H1 (cell line): ENCODE data around the gene ARID1B. TPM values are rescaled to one million over a fixed set of nuclear protein-coding genes. Genes with fewer than 3 reads are reported as not detected.
A peak's percentile ranks its signal among the peaks of the same experiment; 100 is the strongest.

Experiments
- CTCF ChIA-PET: fragments of 300-600 bp; sonication (Branson Sonifier 250); formaldehyde crosslinking; loops from one replicate; lab custom pipeline; 2021; ENCODE audit not compliant: partially characterized antibody; lab: Charles Lee
- POLR2A ChIA-PET: fragments of 300-600 bp; sonication (Branson Sonifier 250); formaldehyde crosslinking; loops from one replicate; lab custom pipeline; 2021; ENCODE audit warnings: inconsistent platforms; ENCODE audit not compliant: partially characterized antibody; lab: Charles Lee
- DNase-seq, 2 experiments: peaks; one replicate each; pipeline versions ENCODE4 v3.0.0 to v3.0.0-alpha.2; 2010 to 2022; ENCODE audit warnings: low spot score in 2 of 2, low read depth in 1 of 2, mixed read lengths in 1 of 2
- FAIRE-seq: peaks from 2 replicates; lab custom pipeline; 2011; peaks lifted over from hg19 to GRCh38; lab: Jason Lieb, UNC
- H2AFZ ChIP-seq: 2 replicates; pipeline ENCODE4 v1.8.1; 2012; ENCODE audit warnings: low read length, inconsistent platforms
- H2AK5ac ChIP-seq: 2 replicates; pipeline ENCODE4 v1.6.1; 2013; ENCODE audit warnings: low read depth, low read length
- H2BK120ac ChIP-seq: replicated peaks from 2 replicates; pipeline ENCODE3; 2013; ENCODE audit warnings: low read depth, low read length, inconsistent platforms
- H2BK12ac ChIP-seq: 2 replicates; pipeline ENCODE4 v1.6.1; 2013; ENCODE audit warnings: low read depth, low read length
- H2BK15ac ChIP-seq: 2 replicates; pipeline ENCODE4 v1.6.1; 2013; ENCODE audit warnings: low read length
- H2BK20ac ChIP-seq: 2 replicates; pipeline ENCODE4 v1.6.1; 2013; ENCODE audit warnings: low read length
- H2BK5ac ChIP-seq: 2 replicates; pipeline ENCODE4 v1.6.1; 2013; ENCODE audit warnings: low read depth, low read length
- H3K14ac ChIP-seq: 2 replicates; pipeline ENCODE4 v1.6.1; 2013; ENCODE audit warnings: inconsistent platforms; ENCODE audit not compliant: insufficient read length
- H3K18ac ChIP-seq: 2 replicates; pipeline ENCODE4 v1.6.1; 2013; ENCODE audit warnings: low read length; ENCODE audit errors: extremely low read depth
- H3K23ac ChIP-seq: 2 replicates; pipeline ENCODE4 v1.6.1; 2013; ENCODE audit warnings: inconsistent platforms; ENCODE audit not compliant: insufficient read length
- H3K23me2 ChIP-seq: 2 replicates; pipeline ENCODE4 v1.6.1; 2013; ENCODE audit warnings: low read depth, low read length
- H3K27ac ChIP-seq: 2 replicates; pipeline ENCODE4 v1.6.1; 2011; ENCODE audit warnings: low read depth, low read length, inconsistent platforms
- H3K27me3 ChIP-seq, 4 experiments: replicated peaks in 1 of 4; 1 replicate in 1 of 4; 2 replicates in 3 of 4; pipeline versions ENCODE4 v1.6.1 to v1.8.1; 2011 to 2013; ENCODE audit warnings: low read length in 3 of 4, mild to moderate bottlenecking in 3 of 4, inconsistent platforms in 2 of 4, mixed read lengths in 2 of 4, moderate library complexity in 1 of 4; ENCODE audit not compliant: control insufficient read depth in 3 of 4, insufficient read depth in 3 of 4; ENCODE audit errors: extremely low read depth in 1 of 4
- H3K36me3 ChIP-seq, 4 experiments: 2 replicates each; pipeline versions ENCODE4 v1.6.1 to v1.8.1; 2011 to 2013; ENCODE audit warnings: mild to moderate bottlenecking in 4 of 4, low read length in 3 of 4, moderate library complexity in 2 of 4, control low read depth in 1 of 4, inconsistent platforms in 1 of 4; ENCODE audit not compliant: insufficient read depth in 4 of 4, control insufficient read depth in 2 of 4
- H3K4ac ChIP-seq: replicated peaks from 2 replicates; pipeline ENCODE3; 2013; ENCODE audit warnings: low read length, low read depth, mixed read lengths, inconsistent platforms; ENCODE audit not compliant: insufficient read length
- H3K4me1 ChIP-seq, 4 experiments: replicated peaks in 1 of 4; 1 replicate in 1 of 4; 2 replicates in 3 of 4; pipeline versions ENCODE4 v1.6.1 to v1.8.1; 2011 to 2013; ENCODE audit warnings: low read length in 3 of 4, inconsistent platforms in 2 of 4, mixed read lengths in 1 of 4; ENCODE audit not compliant: insufficient read depth in 4 of 4, control insufficient read depth in 3 of 4
- H3K4me2 ChIP-seq, 2 experiments: 2 replicates each; pipeline versions ENCODE4 v1.6.1 to v1.8.1; 2011 to 2013; ENCODE audit warnings: low read depth in 2 of 2, low read length in 2 of 2, control low read depth in 1 of 2, inconsistent platforms in 1 of 2, mild to moderate bottlenecking in 1 of 2; ENCODE audit not compliant: insufficient read depth in 1 of 2
- H3K4me3 ChIP-seq, 4 experiments: fragments of 200-600, 300-600 bp in 1 of 4; sonication (generic), shearing (Covaris generic), sonication (Bioruptor Twin) in 1 of 4; 2 replicates each; pipeline versions ENCODE4 v1.5.1 to v1.8.1; 2011 to 2016; ENCODE audit warnings: low read length in 4 of 4, low read depth in 3 of 4, control low read depth in 2 of 4, inconsistent platforms in 2 of 4, mild to moderate bottlenecking in 2 of 4, mixed read lengths in 1 of 4, moderate library complexity in 1 of 4; ENCODE audit not compliant: insufficient read depth in 2 of 4; ENCODE audit errors: extremely low read depth in 1 of 4
- H3K56ac ChIP-seq: replicated peaks from 2 replicates; pipeline ENCODE3; 2013; ENCODE audit warnings: low read depth, mild to moderate bottlenecking, mixed read lengths, low read length, inconsistent platforms; ENCODE audit not compliant: insufficient read length
- H3K79me1 ChIP-seq: 2 replicates; pipeline ENCODE4 v1.6.1; 2013; ENCODE audit warnings: low read depth, low read length, control low read depth
- H3K79me2 ChIP-seq, 2 experiments: 2 replicates each; pipeline versions ENCODE4 v1.6.1 to v1.8.1; 2012 to 2013; ENCODE audit warnings: low read length in 2 of 2, mild to moderate bottlenecking in 2 of 2, inconsistent platforms in 1 of 2; ENCODE audit not compliant: insufficient read depth in 2 of 2, control insufficient read depth in 1 of 2
- H3K9ac ChIP-seq, 4 experiments: replicated peaks in 1 of 4; 1 replicate in 1 of 4; 2 replicates in 3 of 4; pipeline versions ENCODE4 v1.6.1 to v1.8.1; 2011 to 2013; ENCODE audit warnings: low read depth in 3 of 4, low read length in 3 of 4, control low read depth in 2 of 4, mild to moderate bottlenecking in 2 of 4, moderate library complexity in 2 of 4, inconsistent platforms in 1 of 4; ENCODE audit errors: extremely low read depth in 1 of 4
- H3K9me3 ChIP-seq, 2 experiments: 2 replicates each; pipeline versions ENCODE4 v1.6.1 to v1.8.1; 2012 to 2013; ENCODE audit warnings: mild to moderate bottlenecking in 2 of 2, moderate library complexity in 2 of 2, control low read depth in 1 of 2, inconsistent platforms in 1 of 2, low read depth in 1 of 2, low read length in 1 of 2, mixed read lengths in 1 of 2; ENCODE audit not compliant: insufficient read depth in 2 of 2
- H4K20me1 ChIP-seq, 2 experiments: replicated peaks in 1 of 2; 2 replicates each; pipeline versions ENCODE3 to v1.8.1; 2011 to 2013; ENCODE audit warnings: inconsistent platforms in 2 of 2, low read length in 2 of 2, mild to moderate bottlenecking in 1 of 2; ENCODE audit not compliant: insufficient read depth in 2 of 2, control insufficient read depth in 1 of 2
- H4K5ac ChIP-seq: 2 replicates; pipeline ENCODE4 v1.6.1; 2013; ENCODE audit warnings: low read length, low read depth, mixed read lengths, inconsistent platforms; ENCODE audit not compliant: insufficient read length
- H4K8ac ChIP-seq: 2 replicates; pipeline ENCODE4 v1.8.0; 2013; ENCODE audit warnings: mild to moderate bottlenecking, moderate library complexity, low read length, inconsistent platforms; ENCODE audit not compliant: insufficient read depth; ENCODE audit errors: extremely low read depth
- H4K91ac ChIP-seq: replicated peaks from 2 replicates; pipeline ENCODE3; 2013; ENCODE audit warnings: low read length, mixed read lengths, inconsistent platforms; ENCODE audit not compliant: insufficient read length
- CTBP2 ChIP-seq: IDR thresholded peaks from 2 replicates; pipeline ENCODE4 v1.7.0; 2011; ENCODE audit warnings: borderline replicate concordance, mild to moderate bottlenecking, moderate library complexity, mixed read lengths, low read length; ENCODE audit not compliant: insufficient read depth, insufficient read length
- CTCF ChIP-seq, 3 experiments: IDR thresholded peaks; 1 replicate in 2 of 3; 2 replicates in 1 of 3; pipeline versions ENCODE4 v1.5.1 to v1.6.1; 2011; ENCODE audit warnings: low read length in 3 of 3, mild to moderate bottlenecking in 3 of 3, inconsistent platforms in 2 of 3, low read depth in 1 of 3, moderate library complexity in 1 of 3; ENCODE audit not compliant: insufficient read depth in 1 of 3; ENCODE audit errors: control extremely low read depth in 1 of 3
- RAD21 ChIP-seq, 2 experiments: IDR thresholded peaks in 1 of 2; conservative IDR thresholded peaks in 1 of 2; 2 replicates each; pipeline ENCODE4 v1.6.1; 2011; ENCODE audit warnings: low read depth in 2 of 2, low read length in 2 of 2, improper control_type of control experiment in 1 of 2, inconsistent platforms in 1 of 2, mild to moderate bottlenecking in 1 of 2, moderate library complexity in 1 of 2
- whole genome bisulfite sequencing, 2 experiments: shearing (Covaris generic) in 1 of 2; methylation state at CpG; one replicate each; pipeline versions ENCODE4 v1.1.6 to v1.1.7; 2013 to 2015; ENCODE audit warnings: low lambda C conversion rate in 2 of 2, mixed read lengths in 2 of 2, inconsistent platforms in 1 of 2, low coverage in 1 of 2, missing lambda C conversion rate in 1 of 2; ENCODE audit not compliant: insufficient replicate concordance in 2 of 2, insufficient coverage in 1 of 2, insufficient read length in 1 of 2; ENCODE audit errors: extremely low coverage in 1 of 2, missing lambda C conversion rate in 1 of 2; 5-methylcytosine and 5-hydroxymethylcytosine counted together
- polyA plus RNA-seq, 7 experiments: library from polyadenylated mRNA; depleted of rRNA in 3 of 7; stranded (reverse) in 5 of 7; unstranded in 2 of 7; fragments of >200 nt in 5 of 7; fragments of 200-250 nt in 2 of 7; gene quantifications; 1 replicate in 5 of 7; 2 replicates in 1 of 7; 4 replicates in 1 of 7; pipeline versions ENCODE4 v1.2.1 to v1.2.3, GENCODE V29; 2011 to 2013; ENCODE audit warnings: missing spikeins in 2 of 7, mixed read lengths in 2 of 7
- total RNA-seq: library from RNA; stranded (reverse); fragmentation: NEBNext Ultra II Directional; extraction: Animal tissue kit (Norgen Biotek cat#: 25700); gene quantifications from 2 replicates; pipeline ENCODE4 v1.2.1, GENCODE V29; 2021

The ARID1B gene
- total and polyA plus RNA-seq, 2 of the 8 experiments (the other 6 are each of a cell fraction or from before 2014, with no cell fraction given) = 24.3 to 70.3 TPM

DNA sequence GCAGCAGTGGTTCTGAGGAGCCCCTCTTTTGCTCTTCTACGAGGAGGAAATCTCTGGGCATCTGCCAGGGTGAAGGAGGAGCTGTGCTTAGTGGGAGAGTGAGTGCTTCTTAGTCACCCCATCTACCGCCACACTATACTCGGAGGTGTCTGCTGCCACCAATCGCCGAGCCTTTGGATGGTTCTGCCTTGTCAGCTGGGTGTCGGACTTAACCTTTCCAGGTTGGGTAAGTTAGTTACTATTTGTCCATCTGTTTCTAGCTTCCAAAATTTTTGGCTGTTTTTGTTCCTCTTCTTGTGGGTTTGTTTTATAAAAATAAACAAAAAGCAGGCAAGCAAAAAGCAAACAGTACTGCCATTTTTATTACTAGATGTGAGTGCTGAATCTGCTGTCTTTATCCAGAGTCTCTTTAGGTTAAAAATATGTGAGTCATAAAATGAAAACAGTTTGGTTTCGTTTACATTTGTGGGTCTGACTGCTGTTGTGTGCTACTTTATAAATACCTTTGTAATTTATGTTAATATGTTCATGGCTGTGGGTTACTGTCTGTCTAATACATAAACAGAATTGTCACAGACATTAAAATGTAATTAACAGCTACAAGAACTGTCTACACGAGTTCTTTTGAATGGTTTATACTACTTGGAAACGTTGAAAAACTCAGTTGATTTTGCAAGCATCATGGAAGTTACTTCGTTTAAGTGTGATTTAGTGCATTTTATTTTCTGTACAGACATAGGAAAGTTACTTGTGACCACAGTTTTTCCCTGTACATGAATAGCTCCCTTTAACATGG lies 89.2 kb downstream of the ARID1B start:
- Histone ChIP-seq H3K79me2 (peaks cover 12 to 100% of the 10 kb centered on the region in 2 experiments), H3K14ac (no peak overlapping the region), H3K4me1 (peaks cover 0 to 23% (median 16%) of the 10 kb centered on the region in 4 experiments), H3K4ac (no peak overlapping the region), H2BK5ac (no peak overlapping the region), H4K5ac (no peak overlapping the region), H2BK120ac (no peak overlapping the region), H3K56ac (no peak overlapping the region), H3K4me2 (peak overlapping the region in 1 of 2 experiments; percentile 10; a peak in 1 of 4 replicates), H2AFZ (no peak overlapping the region), H3K9ac (no peak overlapping the region), H3K18ac (peak overlapping the region; percentile 4; the same call in 1 of the 2 replicates), H2BK15ac (no peak overlapping the region), H3K36me3 (no peaks in the 10 kb centered on the region), H3K27me3 (no peaks in the 10 kb centered on the region), H2BK12ac (no peak overlapping the region), H4K20me1 (peaks cover 12 to 18% of the 10 kb centered on the region in 2 experiments), H3K4me3 (no peak overlapping the region), H3K9me3 (no peaks in the 10 kb centered on the region), H3K27ac (no peak overlapping the region), H3K79me1 (peaks cover 16% of the 10 kb centered on the region), H4K8ac (no peak overlapping the region), H2BK20ac (no peak overlapping the region), H4K91ac (no peak overlapping the region), H2AK5ac (no peak overlapping the region), H3K23me2 (no peaks in the 10 kb centered on the region), H3K23ac (no peak overlapping the region)
- peak; percentile 25 to 40; a peak in 2 of 4 replicates for TF ChIP-seq RAD21 (IDR thresholded peaks at IDR 0.05 in 1 of 2, conservative IDR thresholded peaks at IDR 0.05 in 1 of 2; ENCODE audit: low read depth in 2 of 2, low read length in 2 of 2)
- TF ChIP-seq CTCF (IDR thresholded peaks at IDR 0.05; ENCODE audit: control extremely low read depth in 1 of 3, insufficient read depth in 1 of 3, low read depth in 1 of 3, low read length in 3 of 3) = peak in 1 of 3 experiments; percentile 15; a peak in 1 of 4 replicates
- TF ChIP-seq CTBP2 = no peak
- 79% methylated on average over 10 of the region's 10 CpGs; no CpG with 5 or more reads in 1 of the 2 experiments for WGBS, 2 experiments
- POLR2A ChIA-PET = interaction anchor here (0.7 kb wide), 1 partner anchor 134 kb away, joined by 3 read pairs; no protein-coding TSS in a partner anchor
- DNase-seq = no peak
- CTCF ChIA-PET = interaction anchor here (0.6 to 2.4 kb wide), 5 partner anchors 13 to 145 kb away, joined by 3 to 12 read pairs (median 6); no protein-coding TSS in a partner anchor
- FAIRE-seq = no peak
